KMS-11 (cell line): ENCODE data around the gene PEAK3.

Experiments used
- H2AFZ ChIP-seq: fragments of 200-600 bp; sonication (generic); 2 replicates; pipeline ENCODE4 v1.6.1; 2016; ENCODE audit warnings: antibody characterized with exemption, mixed run types, low read depth
- H3K27ac ChIP-seq: fragments of 200-600 bp; sonication (generic); 2 replicates; pipeline ENCODE4 v1.6.1; 2016; ENCODE audit warnings: mild to moderate bottlenecking, mixed run types
- H3K27me3 ChIP-seq: fragments of 200-600 bp; sonication (generic); 2 replicates; pipeline ENCODE4 v1.6.1; 2017; ENCODE audit warnings: mild to moderate bottlenecking, low read depth, mixed run types, moderate library complexity; ENCODE audit not compliant: insufficient read depth
- H3K36me3 ChIP-seq: fragments of 200-600 bp; sonication (generic); 2 replicates; pipeline ENCODE4 v1.6.1; 2017; ENCODE audit warnings: mild to moderate bottlenecking, mixed run types; ENCODE audit not compliant: insufficient read depth
- H3K4me1 ChIP-seq: fragments of 200-600 bp; sonication (generic); 2 replicates; pipeline ENCODE4 v1.6.1; 2016; ENCODE audit warnings: mild to moderate bottlenecking, low read depth, mixed run types; ENCODE audit not compliant: poor library complexity, severe bottlenecking
- H3K4me2 ChIP-seq: fragments of 200-600 bp; sonication (generic); 2 replicates; pipeline ENCODE4 v1.7.0; 2016; ENCODE audit warnings: mild to moderate bottlenecking, mixed run types
- H3K4me3 ChIP-seq: fragments of 200-600 bp; sonication (generic); IDR thresholded peaks from 2 replicates; pipeline ENCODE4 v1.6.1; 2017; ENCODE audit warnings: low read depth, low read length, mixed read lengths; ENCODE audit not compliant: insufficient read depth
- H3K79me2 ChIP-seq: fragments of 200-600 bp; sonication (generic); 2 replicates; pipeline ENCODE4 v1.6.1; 2016; ENCODE audit warnings: low read depth, mixed run types; ENCODE audit not compliant: insufficient read depth
- H3K9ac ChIP-seq: fragments of 200-600 bp; sonication (generic); 2 replicates; pipeline ENCODE4 v1.6.1; 2016; ENCODE audit warnings: mild to moderate bottlenecking, mixed run types
- H4K20me1 ChIP-seq: fragments of 200-600 bp; sonication (generic); 2 replicates; pipeline ENCODE4 v1.6.1; 2016; ENCODE audit warnings: mild to moderate bottlenecking, mixed run types; ENCODE audit not compliant: insufficient read depth
- TF ChIP-seq, protein P1 (sequence below): fragments of 200-600 bp; sonication (generic); conservative IDR thresholded peaks from 2 replicates; pipeline ENCODE4 v1.6.1; 2017; ENCODE audit warnings: low read depth, mild to moderate bottlenecking, antibody characterized with exemption, low read length, moderate library complexity, mixed read lengths

The PEAK3 gene

DNA sequence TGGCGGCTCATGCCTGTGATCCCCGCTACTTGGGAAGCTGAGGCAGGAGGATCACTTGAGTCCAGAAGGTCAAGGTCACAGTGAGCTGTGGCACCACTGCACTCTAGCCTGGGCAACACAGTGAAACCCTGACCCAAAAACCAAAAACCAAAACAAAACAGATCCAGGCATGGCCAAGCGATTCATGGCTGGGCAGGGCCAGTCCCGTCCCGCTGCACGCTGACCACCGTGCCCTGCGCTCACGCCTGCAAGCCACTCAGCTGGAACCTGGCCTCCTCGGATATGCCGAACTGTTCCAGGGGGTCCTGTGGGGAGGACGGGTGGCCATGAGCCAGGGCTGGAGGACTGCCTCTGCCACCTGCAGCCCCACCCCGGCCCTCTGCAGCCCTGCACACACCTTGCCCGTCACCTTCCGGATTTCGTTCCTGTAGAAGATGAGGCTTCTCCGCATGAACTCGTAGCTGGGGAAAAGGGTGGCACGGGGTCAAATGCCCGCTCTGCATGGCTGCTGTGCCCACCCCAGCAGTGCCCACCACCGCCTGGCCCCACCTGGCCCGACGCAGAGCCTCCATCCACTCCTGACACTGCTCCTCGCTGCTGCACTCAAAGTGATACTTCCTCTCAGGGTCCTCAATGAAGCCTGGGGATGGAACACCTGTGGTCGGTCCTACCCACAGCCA, 48.2 kb downstream of the PEAK3 start:
- no peak overlapping the region for H3K4me3 ChIP-seq
- TF ChIP-seq, protein P1, sequence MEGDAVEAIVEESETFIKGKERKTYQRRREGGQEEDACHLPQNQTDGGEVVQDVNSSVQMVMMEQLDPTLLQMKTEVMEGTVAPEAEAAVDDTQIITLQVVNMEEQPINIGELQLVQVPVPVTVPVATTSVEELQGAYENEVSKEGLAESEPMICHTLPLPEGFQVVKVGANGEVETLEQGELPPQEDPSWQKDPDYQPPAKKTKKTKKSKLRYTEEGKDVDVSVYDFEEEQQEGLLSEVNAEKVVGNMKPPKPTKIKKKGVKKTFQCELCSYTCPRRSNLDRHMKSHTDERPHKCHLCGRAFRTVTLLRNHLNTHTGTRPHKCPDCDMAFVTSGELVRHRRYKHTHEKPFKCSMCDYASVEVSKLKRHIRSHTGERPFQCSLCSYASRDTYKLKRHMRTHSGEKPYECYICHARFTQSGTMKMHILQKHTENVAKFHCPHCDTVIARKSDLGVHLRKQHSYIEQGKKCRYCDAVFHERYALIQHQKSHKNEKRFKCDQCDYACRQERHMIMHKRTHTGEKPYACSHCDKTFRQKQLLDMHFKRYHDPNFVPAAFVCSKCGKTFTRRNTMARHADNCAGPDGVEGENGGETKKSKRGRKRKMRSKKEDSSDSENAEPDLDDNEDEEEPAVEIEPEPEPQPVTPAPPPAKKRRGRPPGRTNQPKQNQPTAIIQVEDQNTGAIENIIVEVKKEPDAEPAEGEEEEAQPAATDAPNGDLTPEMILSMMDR: no peak
- H4K20me1 ChIP-seq: no peaks in the 10 kb centered on the region
- no peak overlapping the region; the same call in 1 of the 2 replicates for H3K4me2 ChIP-seq
- H3K9ac ChIP-seq: no peak overlapping the region
- no peak overlapping the region for H2AFZ ChIP-seq
- H3K27ac ChIP-seq: no peak overlapping the region
- H3K4me1 ChIP-seq: peaks cover 39% of the 10 kb centered on the region
- peaks cover 54% of the 10 kb centered on the region for H3K79me2 ChIP-seq
- peaks cover 7% of the 10 kb centered on the region; the same call in 1 of the 2 replicates for H3K36me3 ChIP-seq
- H3K27me3 ChIP-seq: no peaks in the 10 kb centered on the region

DNA sequence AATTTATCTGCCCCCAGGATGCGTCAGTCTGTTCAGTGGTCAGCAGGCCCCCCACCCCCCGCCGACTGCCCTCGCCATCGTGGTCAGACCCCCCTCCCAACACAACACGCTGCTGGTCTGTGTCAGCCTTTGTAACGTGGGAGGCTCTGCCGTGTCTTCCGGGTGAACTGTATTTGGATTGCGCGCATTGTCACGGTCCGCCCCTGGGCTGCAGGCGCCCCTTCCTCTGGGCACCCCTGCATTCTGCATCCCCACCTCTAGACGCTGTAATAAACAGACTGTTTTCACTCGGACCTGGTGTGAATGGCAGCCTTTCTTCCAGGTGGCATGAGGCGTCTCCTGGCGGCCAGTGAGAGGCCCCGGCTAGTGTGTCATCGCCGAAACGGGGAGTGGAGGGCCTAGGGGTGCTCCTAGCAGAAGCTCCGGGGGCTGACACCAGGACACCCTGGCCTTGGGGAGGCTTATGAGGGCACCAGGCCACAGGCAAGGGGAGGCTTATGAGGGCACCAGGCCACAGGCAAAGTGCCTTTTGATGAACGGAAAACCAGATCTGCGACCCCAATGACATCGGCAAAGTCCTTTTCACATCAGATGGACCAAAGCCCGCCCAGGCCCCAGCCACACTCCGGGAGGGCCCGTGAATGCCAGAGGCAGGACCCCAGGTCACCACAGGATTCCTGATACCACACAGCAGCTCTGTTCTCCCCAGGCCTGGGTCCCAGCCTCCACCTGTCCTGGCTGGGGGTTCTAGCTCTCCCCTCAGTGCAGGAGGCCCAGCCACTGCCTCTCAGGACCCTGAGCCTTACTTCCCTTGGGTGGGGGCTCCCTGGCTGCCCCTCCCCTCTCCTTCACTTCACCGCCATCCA, 49.5 kb downstream of the PEAK3 start:
- no peak overlapping the region for H3K4me3 ChIP-seq
- TF ChIP-seq, protein P1: no peak
- H3K9ac ChIP-seq: no peak overlapping the region
- no peaks in the 10 kb centered on the region for H4K20me1 ChIP-seq
- no peak overlapping the region for H3K27ac ChIP-seq
- peaks cover 7% of the 10 kb centered on the region; the same call in 1 of the 2 replicates for H3K36me3 ChIP-seq
- H3K4me2 ChIP-seq: no peak overlapping the region
- H2AFZ ChIP-seq: no peak overlapping the region
- H3K27me3 ChIP-seq: no peaks in the 10 kb centered on the region
- peaks cover 42% of the 10 kb centered on the region for H3K79me2 ChIP-seq
- peaks cover 37% of the 10 kb centered on the region for H3K4me1 ChIP-seq

DNA sequence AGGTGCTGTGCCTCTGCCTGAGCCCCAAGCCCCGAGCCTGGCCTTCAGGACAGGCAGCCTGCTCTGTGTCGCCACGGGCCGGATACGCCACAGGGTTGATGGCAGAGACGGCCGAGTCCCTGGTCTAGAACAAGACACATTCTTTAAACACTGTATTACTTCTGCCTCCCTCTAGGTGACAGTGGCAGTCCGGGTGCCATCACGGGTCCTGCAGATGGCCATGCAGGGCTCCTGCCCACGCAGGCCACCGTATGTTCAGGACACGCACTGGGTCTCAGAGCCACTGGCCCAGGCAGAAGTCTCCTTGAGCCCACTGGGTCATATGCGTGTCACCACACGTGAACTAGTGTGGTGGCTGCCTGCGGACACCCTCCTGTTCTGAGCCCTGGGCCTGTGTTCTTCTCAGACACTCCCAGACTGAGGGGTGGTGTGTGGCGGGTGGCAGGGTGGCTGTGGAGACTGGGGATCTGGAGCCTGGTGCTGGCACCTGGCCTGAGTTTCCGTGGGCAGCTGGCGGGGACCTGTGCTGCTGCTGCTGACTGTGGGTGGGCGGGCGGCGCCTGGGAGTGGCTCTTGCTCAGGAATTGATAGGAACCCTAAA, 50.3 kb downstream of the PEAK3 start:
- no peak overlapping the region for H3K27ac ChIP-seq
- no peak overlapping the region for H2AFZ ChIP-seq
- no peak overlapping the region for H3K4me3 ChIP-seq
- H3K36me3 ChIP-seq: peaks cover 7% of the 10 kb centered on the region; the same call in 1 of the 2 replicates
- no peaks in the 10 kb centered on the region for H3K27me3 ChIP-seq
- H4K20me1 ChIP-seq: no peaks in the 10 kb centered on the region
- peaks cover 38% of the 10 kb centered on the region for H3K4me1 ChIP-seq
- no peak overlapping the region for H3K9ac ChIP-seq
- H3K4me2 ChIP-seq: no peak overlapping the region
- peaks cover 34% of the 10 kb centered on the region for H3K79me2 ChIP-seq
- TF ChIP-seq, protein P1: 0 out of 2 replicates have a peak, but pooled peaks have one; percentile 18

DNA sequence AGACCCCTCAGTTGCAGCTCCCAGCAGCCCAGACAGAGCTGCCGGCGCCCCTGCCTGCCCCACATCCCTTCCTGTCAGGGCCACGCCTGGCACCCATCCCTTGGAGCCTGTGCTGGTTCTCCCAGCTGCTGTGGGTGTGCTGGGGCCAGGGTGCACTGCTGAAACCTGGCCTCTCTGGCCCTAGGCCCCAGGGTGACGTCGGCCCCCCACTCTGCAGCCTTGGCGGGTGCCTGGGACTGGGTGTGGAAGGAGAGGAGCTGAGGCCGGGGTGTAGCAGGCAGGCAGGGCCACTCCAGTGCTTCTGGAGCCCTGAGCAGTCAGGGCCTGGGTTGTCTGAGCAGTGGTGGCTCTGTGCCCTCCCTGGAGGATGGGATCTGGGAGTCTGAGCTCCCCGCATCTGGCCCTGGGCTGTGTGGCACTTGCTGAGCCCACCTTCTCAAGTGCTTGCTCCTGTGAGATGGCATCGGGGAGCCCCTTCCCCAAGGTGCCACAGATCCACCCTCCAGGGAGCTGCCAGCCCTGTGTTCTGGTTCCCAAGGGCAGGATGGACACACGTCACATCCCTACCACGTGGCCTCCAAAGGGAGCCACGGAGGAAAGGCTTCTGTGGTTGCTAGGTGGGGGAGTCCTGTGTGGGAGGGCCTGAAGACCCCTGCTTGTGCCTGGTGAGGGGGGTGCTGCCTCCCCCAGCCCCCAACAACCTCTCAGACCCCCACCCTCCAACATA, 51.0 kb downstream of the PEAK3 start:
- Histone ChIP-seq H3K79me2 (peaks cover 33% of the 10 kb centered on the region), H2AFZ (no peak overlapping the region), H3K27me3 (no peaks in the 10 kb centered on the region), H3K9ac (no peak overlapping the region), H3K4me2 (no peak overlapping the region), H3K36me3 (peaks cover 7% of the 10 kb centered on the region; the same call in 1 of the 2 replicates), H3K4me3 (no peak overlapping the region), H3K4me1 (peaks cover 39% of the 10 kb centered on the region), H4K20me1 (no peaks in the 10 kb centered on the region), H3K27ac (no peak overlapping the region; the same call in 1 of the 2 replicates)
- TF ChIP-seq, protein P1: no peak
